ENCODE measurements around the gene IRAK3.

The IRAK3 gene

GRCh38 chr12:66188584-66189485 lies at the start of gene IRAK3:
Gene IRAK3 (plus strand): TSS chr12:66189214. CDS start chr12:66189300, 86 bp downstream.
- intact Hi-C loops (cut with DNase I), result no loop called here
- peak in 7 of 10 donors; percentile 15 to 89 (median 43) for DNase-seq

- DNase-seq, result no peak
- intact Hi-C loops (cut with DNase I), result no loop called here
These were observed 49.7 kb upstream of the IRAK3 start for GRCh38 chr12:66139328-66139727.

GRCh38 chr12:66140731-66141130 lies 48.3 kb upstream of the IRAK3 start:
- intact Hi-C loops (cut with DNase I), result no loop called here
- DNase-seq, result no peak

GRCh38 chr12:66141299-66141698 lies 47.7 kb upstream of the IRAK3 start:
- intact Hi-C loops (cut with DNase I), result no loop called here
- no peak for DNase-seq

GRCh38 chr12:66142826-66143225 lies 46.2 kb upstream of the IRAK3 start:
- intact Hi-C loops (cut with DNase I), result no loop called here
- DNase-seq, result no peak

GRCh38 chr12:66143868-66144267 lies 45.1 kb upstream of the IRAK3 start:
- intact Hi-C loops (cut with DNase I), result no loop called here
- no peak for DNase-seq

- DNase-seq, result no peak
- intact Hi-C loops (cut with DNase I), result no loop called here
These were observed 43.9 kb upstream of the IRAK3 start for GRCh38 chr12:66144791-66145754.

GRCh38 chr12:66149702-66150398 lies 39.2 kb upstream of the IRAK3 start:
- DNase-seq, result no peak
- intact Hi-C loops (cut with DNase I), result no loop called here

- intact Hi-C loops (cut with DNase I), result no loop called here
These were observed 36.3 kb upstream of the IRAK3 start for GRCh38 chr12:66152732-66153131.

GRCh38 chr12:66154776-66155175 lies 34.2 kb upstream of the IRAK3 start:
- no peak for DNase-seq
- intact Hi-C loops (cut with DNase I), result no loop called here

More at GRCh38 chr12:66152732-66153131, 36.3 kb upstream of the IRAK3 start:
- DNase-seq, result no peak

GRCh38 chr12:66156654-66157053 lies 32.4 kb upstream of the IRAK3 start:
- intact Hi-C loops (cut with DNase I), result no loop called here
- DNase-seq, result no peak

GRCh38 chr12:66159123-66159522 lies 29.9 kb upstream of the IRAK3 start:
- intact Hi-C loops (cut with DNase I), result no loop called here
- no peak for DNase-seq

- peak in 1 of 10 donors; percentile 84 for DNase-seq
- intact Hi-C loops (cut with DNase I), result no loop called here
These were observed 28.3 kb upstream of the IRAK3 start for GRCh38 chr12:66160704-66161103.

GRCh38 chr12:66162701-66163100 lies 26.3 kb upstream of the IRAK3 start:
- no peak for DNase-seq
- intact Hi-C loops (cut with DNase I), result no loop called here

GRCh38 chr12:66163289-66163688 lies 25.7 kb upstream of the IRAK3 start:
- no peak for DNase-seq
- intact Hi-C loops (cut with DNase I), result no loop called here

- intact Hi-C loops (cut with DNase I), result no loop called here
These were observed 24.6 kb upstream of the IRAK3 start for GRCh38 chr12:66164349-66164821.

GRCh38 chr12:66165141-66165540 lies 23.9 kb upstream of the IRAK3 start:
- intact Hi-C loops (cut with DNase I), result loop anchor here (5.0 kb wide), 1 partner anchor 137 kb away; the partner anchor contains the start of gene HELB
- no peak for DNase-seq

More at GRCh38 chr12:66164349-66164821, 24.6 kb upstream of the IRAK3 start:
- no peak for DNase-seq

GRCh38 chr12:66166561-66166960 lies 22.5 kb upstream of the IRAK3 start:
- intact Hi-C loops (cut with DNase I), result loop anchor here (5.0 kb wide), 1 partner anchor 136 kb away; the partner anchor contains the start of gene HELB
- no peak for DNase-seq

GRCh38 chr12:66168410-66168809 lies 20.6 kb upstream of the IRAK3 start:
- intact Hi-C loops (cut with DNase I), result loop anchor here (5.0 kb wide), 1 partner anchor 134 kb away; the partner anchor contains the start of gene HELB
- DNase-seq, result no peak
